Activated CD8-positive, alpha-beta memory T cell treated with anti-CD3 and anti-CD28 coated beads, Interleukin-2, amount 10 ng/mL, durations not matched to agents 7 days and 5 days (primary cell): Measurements from ENCODE around the gene CFAP100. TPM values are rescaled to one million over a fixed set of nuclear protein-coding genes. Genes with fewer than 3 reads are reported as not detected.

Source experiments
- ATAC-seq: fragments of 150-1000 bp; cut with Tn5 transposase; one replicate; pipeline ENCODE4 v1.10.0; 2021; ENCODE audit warnings: moderate library complexity
- CTCF ChIA-PET: fragments of 350-600 bp; sonication (Branson Sonifier 250); formaldehyde crosslinking; loops from one replicate; lab custom pipeline; 2021; ENCODE audit warnings: antibody characterized with exemption; lab: Charles Lee
- DNase-seq: peaks from one replicate; pipeline ENCODE4 v3.0.0-alpha.2; 2020
- H3K27ac Mint-ChIP-seq: one replicate; pipeline ENCODE4 v1.8.0; 2021; ENCODE audit warnings: mild to moderate bottlenecking, mixed read lengths
- H3K27me3 Mint-ChIP-seq: one replicate; pipeline ENCODE4 v1.8.0; 2021; ENCODE audit warnings: mixed read lengths
- H3K36me3 Mint-ChIP-seq: one replicate; pipeline ENCODE4 v1.8.0; 2021; ENCODE audit warnings: mild to moderate bottlenecking, mixed read lengths
- H3K4me1 Mint-ChIP-seq: one replicate; pipeline ENCODE4 v1.8.0; 2021; ENCODE audit warnings: mixed read lengths
- H3K4me3 Mint-ChIP-seq: one replicate; pipeline ENCODE4 v1.8.0; 2021; ENCODE audit warnings: mild to moderate bottlenecking, moderate library complexity, mixed read lengths
- H3K9me3 Mint-ChIP-seq: one replicate; pipeline ENCODE4 v1.8.0; 2022; ENCODE audit warnings: low read depth, mixed read lengths
- total RNA-seq, 2 experiments: library from RNA; stranded (reverse); gene quantifications; one replicate each; pipeline ENCODE4 v1.2.3, GENCODE V29; 2021

The CFAP100 gene
- total RNA-seq, 2 experiments from 2014 or later, result not detected

- CTCF ChIA-PET, result no interaction called here
- Mint-ChIP-seq H3K36me3 (no peaks in the 10 kb centered on the region), H3K9me3 (no peaks in the 10 kb centered on the region), H3K27me3 (no peaks in the 10 kb centered on the region), H3K4me1 (peaks cover 10% of the 10 kb centered on the region), H3K27ac (no peak overlapping the region), H3K4me3 (no peak overlapping the region)
- DNase-seq (no peak), ATAC-seq (no peak)
These were observed 87.2 kb downstream of the CFAP100 start for GRCh38 chr3:126481808-126482502.

GRCh38 chr3:126482503-126483255 lies 88.0 kb downstream of the CFAP100 start:
- Mint-ChIP-seq H3K4me1 (peaks cover 13% of the 10 kb centered on the region), H3K4me3 (no peak overlapping the region), H3K9me3 (no peaks in the 10 kb centered on the region), H3K27ac (no peak overlapping the region), H3K27me3 (no peaks in the 10 kb centered on the region), H3K36me3 (no peaks in the 10 kb centered on the region)
- no peak for ATAC-seq
- CTCF ChIA-PET, result no interaction called here
- no peak for DNase-seq

- Mint-ChIP-seq H3K9me3 (no peaks in the 10 kb centered on the region), H3K36me3 (no peaks in the 10 kb centered on the region), H3K27ac (no peak overlapping the region), H3K27me3 (no peaks in the 10 kb centered on the region), H3K4me3 (no peak overlapping the region), H3K4me1 (peaks cover 13% of the 10 kb centered on the region)
- CTCF ChIA-PET, result no interaction called here
- DNase-seq, result no peak
- no peak for ATAC-seq
These were observed 88.6 kb downstream of the CFAP100 start for GRCh38 chr3:126483321-126483761.

DNA sequence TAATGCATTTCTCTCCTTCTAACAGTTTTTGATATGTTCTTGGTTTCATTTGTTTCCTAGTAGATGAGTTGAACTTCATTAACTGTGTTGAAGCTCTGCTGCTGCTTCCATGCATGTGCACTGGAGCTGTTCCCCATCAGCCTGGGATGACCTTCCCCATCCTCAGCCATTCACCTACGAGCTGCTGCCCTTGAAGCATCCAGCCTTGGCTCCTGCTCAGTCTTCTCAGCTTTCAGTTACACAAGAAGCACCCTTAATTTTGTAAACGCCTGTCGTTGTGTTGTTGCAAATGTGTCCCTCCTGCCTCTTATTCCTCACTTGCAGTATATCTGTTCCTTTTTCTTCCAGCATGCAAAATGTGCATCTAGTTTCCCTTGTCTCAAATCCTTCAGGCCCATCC lies 89.4 kb downstream of the CFAP100 start:
- CTCF ChIA-PET, result interaction anchor here (1.0 kb wide), 1 partner anchor 498 kb away, joined by 3 read pairs; the partner anchor contains the start of gene PLXNA1
- Mint-ChIP-seq H3K27ac (no peak overlapping the region), H3K27me3 (no peaks in the 10 kb centered on the region), H3K4me3 (no peak overlapping the region), H3K4me1 (peaks cover 13% of the 10 kb centered on the region), H3K36me3 (no peaks in the 10 kb centered on the region), H3K9me3 (no peaks in the 10 kb centered on the region)
- ATAC-seq (no peak), DNase-seq (no peak)

DNA sequence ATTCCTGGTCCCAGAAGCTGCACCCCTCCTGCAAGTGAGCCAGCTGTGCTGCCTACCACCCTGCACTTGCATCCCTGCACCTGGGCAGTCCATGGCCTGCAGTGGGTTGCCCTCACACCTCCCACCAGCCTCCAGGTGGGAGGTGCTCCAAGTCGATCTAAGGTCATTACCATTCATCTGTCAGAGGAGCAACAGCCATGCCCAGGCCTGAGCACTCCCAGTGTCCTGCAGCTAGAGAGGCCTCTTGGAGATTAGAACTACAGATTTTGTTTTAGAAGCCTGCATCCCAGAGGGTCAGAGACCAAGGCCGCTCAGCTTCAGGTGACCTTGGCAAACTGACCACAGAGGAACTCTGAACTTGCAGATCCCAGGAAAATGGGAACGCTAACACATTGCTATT lies 90.0 kb downstream of the CFAP100 start:
- H3K9me3 Mint-ChIP-seq, result no peaks in the 10 kb centered on the region
- H3K36me3 Mint-ChIP-seq, result no peaks in the 10 kb centered on the region

DNA sequence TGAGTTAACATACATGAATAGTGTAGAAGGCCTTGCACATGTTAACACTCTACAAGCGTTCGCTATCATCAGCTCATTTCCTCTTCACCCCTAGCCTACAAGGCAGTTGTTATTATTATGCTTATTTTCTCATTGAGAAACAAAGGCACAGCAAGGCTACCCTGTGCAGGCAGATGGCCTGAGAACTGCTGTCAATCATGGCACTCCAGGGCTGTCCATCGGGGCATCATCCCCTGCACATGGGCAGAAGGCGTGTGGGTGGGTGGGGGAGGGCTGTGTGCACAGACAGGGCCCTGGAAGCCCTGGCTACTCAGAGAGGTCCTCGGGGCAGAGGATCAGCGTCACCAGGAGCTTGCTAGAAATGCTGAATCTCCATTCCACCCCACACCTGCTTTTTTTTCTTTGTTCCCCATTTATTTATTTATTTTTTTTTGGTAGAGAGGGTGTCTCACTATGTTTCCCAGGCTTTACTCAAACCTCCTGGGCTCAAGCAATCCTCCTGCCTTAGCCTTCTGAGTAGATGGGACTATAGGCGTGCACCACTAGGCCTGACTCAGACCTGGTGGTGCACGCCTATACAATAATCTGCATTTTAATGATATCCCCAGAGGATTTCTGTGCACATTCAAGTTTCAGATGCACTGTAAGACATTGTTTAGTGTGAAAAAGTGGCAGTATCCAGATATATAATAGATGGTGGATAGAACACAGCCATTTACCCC lies 90.6 kb downstream of the CFAP100 start:
- H3K9me3 Mint-ChIP-seq, result no peaks in the 10 kb centered on the region
- H3K4me1 Mint-ChIP-seq, result peaks cover 13% of the 10 kb centered on the region
- CTCF ChIA-PET, result no interaction called here
- ATAC-seq (no peak), DNase-seq (no peak)
- no peaks in the 10 kb centered on the region for H3K36me3 Mint-ChIP-seq
- H3K27me3 Mint-ChIP-seq, result no peaks in the 10 kb centered on the region
- H3K27ac Mint-ChIP-seq, result no peak overlapping the region
- H3K4me3 Mint-ChIP-seq, result no peak overlapping the region

More for the DNA sequence above, 90.0 kb downstream of the CFAP100 start:
- H3K27me3 Mint-ChIP-seq, result no peaks in the 10 kb centered on the region
- no peak for ATAC-seq
- H3K4me3 Mint-ChIP-seq, result no peak overlapping the region
- CTCF ChIA-PET, result interaction anchor here (1.0 kb wide), 1 partner anchor 498 kb away, joined by 3 read pairs; the partner anchor contains the start of gene PLXNA1
- H3K4me1 Mint-ChIP-seq, result peaks cover 13% of the 10 kb centered on the region
- H3K27ac Mint-ChIP-seq, result no peak overlapping the region
- no peak for DNase-seq

GRCh38 chr3:126485956-126486355 lies 91.2 kb downstream of the CFAP100 start:
- H3K4me1 Mint-ChIP-seq, result peaks cover 13% of the 10 kb centered on the region
- H3K27me3 Mint-ChIP-seq, result no peaks in the 10 kb centered on the region
- H3K4me3 Mint-ChIP-seq, result no peak overlapping the region
- DNase-seq (no peak), ATAC-seq (no peak)
- H3K36me3 Mint-ChIP-seq, result no peaks in the 10 kb centered on the region
- no peaks in the 10 kb centered on the region for H3K9me3 Mint-ChIP-seq
- CTCF ChIA-PET, result no interaction called here
- no peak overlapping the region for H3K27ac Mint-ChIP-seq

Other genes starting within 250 kb of the CFAP100 start
- gene ALDH1L1, start 214.3 kb upstream of the CFAP100 start, total RNA-seq, result not detected
- gene KLF15, start 37.5 kb upstream of the CFAP100 start, total RNA-seq, result not detected
- gene ZXDC, start 81.0 kb downstream of the CFAP100 start, total RNA-seq, result 10 to 100 TPM; 21.5 to 22.7 TPM
- not detected for gene UROC1, start 122.9 kb downstream of the CFAP100 start, total RNA-seq
- not detected for gene CHST13, start 129.2 kb downstream of the CFAP100 start, total RNA-seq
- gene C3orf22, start 164.0 kb downstream of the CFAP100 start, total RNA-seq, result not detected